Right lobe of liver (tissue), 4 donors: ENCODE measurements around the gene EIF4G1.

Source experiments
- CTCF ChIP-seq, 4 donors: fragments of 200-600 bp in 3 of 4; fragments of 450-650 bp in 1 of 4; IDR thresholded peaks; one replicate each; pipeline versions ENCODE4 v1.5.1 to v1.8.0; 2016 to 2022; ENCODE audit warnings: antibody characterized with exemption in 4 of 4, mild to moderate bottlenecking in 2 of 4
- POLR2A ChIP-seq: fragments of 450-650 bp; IDR thresholded peaks from one replicate; pipeline ENCODE4 v1.6.1; 2017; ENCODE audit warnings: antibody characterized with exemption, mild to moderate bottlenecking
- donor health status: DM: no; HTN: no; CAD: no.
- donor health status: DM: no; HTN: no; CAD: no.
- donor health status: DM: no; HTN: yes; CAD: no.

- no peak for TF ChIP-seq CTCF (IDR thresholded peaks at IDR 0.05)
- TF ChIP-seq POLR2A = no peak
These were observed 39.1 kb downstream of the EIF4G1 start for GRCh38 chr3:184353546-184353941.
